ENCODE data around the gene HNF1A. TPM values are rescaled to one million over a fixed set of nuclear protein-coding genes. Genes with fewer than 3 reads are reported as not detected.

HNF1A gene
- polyA plus RNA-seq, 1 donor (not counting 4 experiments of a cell fraction or from before 2014, with no cell fraction given) = not detected

GRCh38 chr12:120965534-120966091, 12.7 kb upstream of the HNF1A start:
- no peak overlapping the region for H3K27ac ChIP-seq (ENCODE audit: control insufficient read depth, insufficient read depth, low read length)

GRCh38 chr12:120970310-120970709, 8.0 kb upstream of the HNF1A start:
- Histone ChIP-seq H3K36me3 (ENCODE audit: control insufficient read depth in 2 of 2, extremely low read depth in 1 of 2, insufficient read depth in 2 of 2, low read length in 2 of 2) (no peaks in the 10 kb centered on the region), H3K9me3 (ENCODE audit: control insufficient read depth, low read depth, low read length) (no peaks in the 10 kb centered on the region), H3K4me2 (ENCODE audit: control insufficient read depth, extremely low read depth, insufficient read depth, low read depth, low read length) (no peak overlapping the region), H4K20me1 (ENCODE audit: control insufficient read depth, extremely low read depth, insufficient read depth, low read length) (no peaks in the 10 kb centered on the region), H3K9me1 (ENCODE audit: control insufficient read depth, extremely low read depth, insufficient read depth, low read length) (no peaks in the 10 kb centered on the region), H3K27ac (ENCODE audit: control insufficient read depth, insufficient read depth, low read length) (no peak overlapping the region), H3K9ac (ENCODE audit: control insufficient read depth, extremely low read depth, insufficient read depth, low read length) (no peak overlapping the region), H3K79me2 (ENCODE audit: control insufficient read depth, insufficient read depth, low read length) (no peaks in the 10 kb centered on the region), H3K27me3 (ENCODE audit: control insufficient read depth, extremely low read depth, insufficient read depth, low read length) (no peaks in the 10 kb centered on the region), H3K4me3 (ENCODE audit: control insufficient read depth in 2 of 3, extremely low read depth in 1 of 3, insufficient read depth in 2 of 3, low read depth in 1 of 3, low read length in 3 of 3) (no peak overlapping the region), H2AFZ (ENCODE audit: control insufficient read depth, low read length) (no peak overlapping the region), H3K4me1 (ENCODE audit: control insufficient read depth, extremely low read depth, insufficient read depth, low read length) (no peaks in the 10 kb centered on the region)
- dilution Hi-C loops (cut with MboI; ENCODE audit: extremely low pct_ligation_motif_present, low sequenced_read_pairs) = no loop called here
- DNase-seq (ENCODE audit: low read depth, low spot score) (no peak), FAIRE-seq (no peak)
- TF ChIP-seq EZH2 (IDR thresholded peaks at IDR 0.05; ENCODE audit: low read length) (no peak), CTCF (optimal IDR thresholded peaks at IDR 0.05 in 1 of 3, IDR thresholded peaks at IDR 0.05 in 1 of 3, conservative IDR thresholded peaks at IDR 0.05 in 1 of 3; ENCODE audit: extremely low read depth in 1 of 3, insufficient read depth in 2 of 3, low read length in 3 of 3) (no peak)

More at GRCh38 chr12:120965534-120966091, 12.7 kb upstream of the HNF1A start:
- no peaks in the 10 kb centered on the region for H3K9me1 ChIP-seq (ENCODE audit: control insufficient read depth, extremely low read depth, insufficient read depth, low read length)
- H3K79me2 ChIP-seq (ENCODE audit: control insufficient read depth, insufficient read depth, low read length) = no peaks in the 10 kb centered on the region
- no peaks in the 10 kb centered on the region for H4K20me1 ChIP-seq (ENCODE audit: control insufficient read depth, extremely low read depth, insufficient read depth, low read length)
- no peak overlapping the region for H3K9ac ChIP-seq (ENCODE audit: control insufficient read depth, extremely low read depth, insufficient read depth, low read length)
- DNase-seq (ENCODE audit: low read depth, low spot score) = no peak
- no peaks in the 10 kb centered on the region for H3K9me3 ChIP-seq (ENCODE audit: control insufficient read depth, low read depth, low read length)
- H3K4me1 ChIP-seq (ENCODE audit: control insufficient read depth, extremely low read depth, insufficient read depth, low read length) = peaks cover 15% of the 10 kb centered on the region
- no peaks in the 10 kb centered on the region for H3K36me3 ChIP-seq (ENCODE audit: control insufficient read depth in 2 of 2, extremely low read depth in 1 of 2, insufficient read depth in 2 of 2, low read length in 2 of 2)
- no peaks in the 10 kb centered on the region for H3K27me3 ChIP-seq (ENCODE audit: control insufficient read depth, extremely low read depth, insufficient read depth, low read length)
- no peak overlapping the region for H3K4me3 ChIP-seq (ENCODE audit: control insufficient read depth in 2 of 3, extremely low read depth in 1 of 3, insufficient read depth in 2 of 3, low read depth in 1 of 3, low read length in 3 of 3)
- TF ChIP-seq CTCF (optimal IDR thresholded peaks at IDR 0.05 in 1 of 3, IDR thresholded peaks at IDR 0.05 in 1 of 3, conservative IDR thresholded peaks at IDR 0.05 in 1 of 3; ENCODE audit: extremely low read depth in 1 of 3, insufficient read depth in 2 of 3, low read length in 3 of 3) = no peak
- TF ChIP-seq EZH2 (IDR thresholded peaks at IDR 0.05; ENCODE audit: low read length) = no peak
- no peak overlapping the region for H3K4me2 ChIP-seq (ENCODE audit: control insufficient read depth, extremely low read depth, insufficient read depth, low read depth, low read length)
- FAIRE-seq = no peak
- no peak overlapping the region for H2AFZ ChIP-seq (ENCODE audit: control insufficient read depth, low read length)
- dilution Hi-C loops (cut with MboI; ENCODE audit: extremely low pct_ligation_motif_present, low sequenced_read_pairs) = no loop called here
